K562 (cell line): Measurements from ENCODE around the gene NRROS. TPM values are rescaled to one million over a fixed set of nuclear protein-coding genes. Genes with fewer than 3 reads are reported as not detected.

Experiments used
- CBX3 ChIP-seq, 2 experiments: IDR thresholded peaks; 1 replicate in 1 of 2; 2 replicates in 1 of 2; pipeline ENCODE4 v1.6.1; 2012; ENCODE audit warnings: inconsistent platforms in 2 of 2, low read length in 2 of 2, borderline replicate concordance in 1 of 2, control low read depth in 1 of 2
- CTBP1 ChIP-seq: fragments of 450-650 bp; IDR thresholded peaks from 2 replicates; pipeline ENCODE4 v1.6.1; 2016; ENCODE audit warnings: borderline replicate concordance
- DACH1 ChIP-seq: fragments of 450-650 bp; IDR thresholded peaks from 2 replicates; pipeline ENCODE4 v1.6.1; 2018; ENCODE audit not compliant: partially characterized antibody
- EP300 ChIP-seq: IDR thresholded peaks from 2 replicates; pipeline ENCODE4 v1.6.1; 2012; ENCODE audit warnings: low read length, improper control_type of control experiment
- HNRNPK ChIP-seq: fragments of 200-400 bp; formaldehyde crosslinking; IDR thresholded peaks from one replicate; pipeline ENCODE4 v1.6.1; 2018; ENCODE audit warnings: mild to moderate bottlenecking, low read depth, low read length; ENCODE audit not compliant: poor library complexity, severe bottlenecking
- JUNB ChIP-seq: fragments of 450-650 bp; formaldehyde crosslinking; conservative IDR thresholded peaks from 2 replicates; pipeline ENCODE4 v1.4.0; 2020; ENCODE audit warnings: mild to moderate bottlenecking
- MEF2A ChIP-seq: IDR thresholded peaks from 2 replicates; pipeline ENCODE4 v1.6.1; 2011; ENCODE audit warnings: low read depth, mild to moderate bottlenecking, low read length, moderate library complexity; ENCODE audit not compliant: control insufficient read depth
- MYNN ChIP-seq, 2 experiments: sonication (generic); formaldehyde crosslinking in 1 of 2; IDR thresholded peaks; 2 replicates each; pipeline versions ENCODE4 v1.5.0 to v1.6.1; 2016 to 2020; ENCODE audit warnings: antibody characterized with exemption in 1 of 2, missing genetic modification reagents in 1 of 2
- PHB2 ChIP-seq: fragments of 450-650 bp; IDR thresholded peaks from 2 replicates; pipeline ENCODE4 v1.6.1; 2017; ENCODE audit warnings: low read depth
- PRDM10 ChIP-seq: fragments of 450-650 bp; IDR thresholded peaks from 2 replicates; pipeline ENCODE4 v1.6.1; 2018; ENCODE audit not compliant: partially characterized antibody
- PURB ChIP-seq: sonication (generic); formaldehyde crosslinking; IDR thresholded peaks from 2 replicates; pipeline ENCODE4 v1.9.0; 2021; ENCODE audit warnings: low read depth, mild to moderate bottlenecking, missing genetic modification reagents
- RBM25 ChIP-seq: fragments of 200-400 bp; formaldehyde crosslinking; IDR thresholded peaks from 2 replicates; pipeline ENCODE4 v1.6.1; 2018; ENCODE audit warnings: low read length, low read depth, moderate library complexity; ENCODE audit not compliant: severe bottlenecking
- RHOXF2B ChIP-seq: fragments of 250-450 bp; sonication (Bioruptor Pico); conservative IDR thresholded peaks from 2 replicates; pipeline ENCODE4 v1.5.1; 2021
- RUNX1 ChIP-seq: sonication (generic); IDR thresholded peaks from 2 replicates; pipeline ENCODE4 v1.6.1; 2016; ENCODE audit warnings: antibody characterized with exemption, low read depth
- SIRT6 ChIP-seq: IDR thresholded peaks from one replicate; pipeline ENCODE4 v1.6.1; 2012; ENCODE audit warnings: low read depth, mild to moderate bottlenecking, control low read depth, inconsistent platforms, low read length, moderate library complexity
- SIX5 ChIP-seq, 2 experiments: IDR thresholded peaks; 2 replicates each; pipeline ENCODE4 v1.6.1; 2011; ENCODE audit warnings: low read length in 2 of 2, borderline replicate concordance in 1 of 2, low read depth in 1 of 2, mild to moderate bottlenecking in 1 of 2, moderate library complexity in 1 of 2; ENCODE audit not compliant: insufficient read depth in 1 of 2
- TCFL5 ChIP-seq: fragments of 250-450 bp; sonication (Bioruptor Pico); conservative IDR thresholded peaks from 2 replicates; pipeline ENCODE4 v1.6.1; 2021; ENCODE audit warnings: mild to moderate bottlenecking, moderate library complexity, matching md5 sums
- ZBTB49 ChIP-seq: sonication (generic); formaldehyde crosslinking; IDR thresholded peaks from 2 replicates; pipeline ENCODE4 v1.8.0; 2022; ENCODE audit warnings: missing genetic modification reagents, mild to moderate bottlenecking, borderline replicate concordance
- ZNF586 ChIP-seq: fragments of 450-650 bp; formaldehyde crosslinking; conservative IDR thresholded peaks from 2 replicates; pipeline ENCODE4 v1.4.0; 2020; ENCODE audit warnings: mild to moderate bottlenecking, moderate library complexity
- ZNF740 ChIP-seq, 3 experiments: fragments of 200-800 bp in 1 of 3; sonication (Bioruptor generic) in 1 of 3; sonication (generic) in 1 of 3; formaldehyde crosslinking in 1 of 3; IDR thresholded peaks; 2 replicates each; pipeline versions ENCODE4 v1.6.1 to v1.8.0; 2016 to 2022; ENCODE audit warnings: mild to moderate bottlenecking in 2 of 3, missing compliant biosample characterization in 2 of 3, missing genetic modification characterization in 2 of 3, missing genetic modification reagents in 1 of 3
- polyA plus RNA-seq, 8 experiments: library from polyadenylated mRNA; depleted of rRNA in 4 of 8; stranded (reverse) in 5 of 8; unstranded in 3 of 8; fragments of >200 nt; fragmentation: Nextera tagmentation in 2 of 8; fragmentation: Illumina TruSeq in 1 of 8; extraction: Ambion mirVana in 2 of 8; extraction: Trizol in 1 of 8; gene quantifications; 2 replicates each; pipeline versions ENCODE4 v1.2.1 to v1.2.3, GENCODE V29; 2011 to 2014; ENCODE audit warnings: inconsistent platforms in 1 of 8, missing spikeins in 1 of 8
- total RNA-seq, 7 experiments: library from RNA; depleted of rRNA in 6 of 7; stranded (reverse); fragments of >200 nt in 6 of 7; fragmentation: Illumina TruSeq in 2 of 7; extraction: Trizol in 2 of 7; gene quantifications; 2 replicates each; pipeline versions ENCODE4 v1.2.1 to v1.2.3, GENCODE V29; 2011 to 2021; ENCODE audit warnings: low replicate concordance in 1 of 7

The NRROS gene
- total and polyA plus RNA-seq, 9 of the 15 experiments (the other 6 are each of a cell fraction or from before 2014, with no cell fraction given): 0.34 to 13.8 (median 3.8) TPM

- TF ChIP-seq RUNX1 (no peak), ZNF586 (CRISPR knock-in tag) (no peak), ZBTB49 (no peak), PHB2 (no peak), MEF2A (no peak), SIRT6 (no peak), SIX5 (IDR thresholded peaks at IDR 0.05; ENCODE audit: borderline replicate concordance in 1 of 2, insufficient read depth in 1 of 2, low read depth in 1 of 2, low read length in 2 of 2) (no peak), EP300 (0 out of 2 replicates have a peak, but pooled peaks have one; percentile 8), JUNB (CRISPR knock-in tag) (no peak), CBX3 (IDR thresholded peaks at IDR 0.05; ENCODE audit: borderline replicate concordance in 1 of 2, low read length in 2 of 2) (no peak), RHOXF2B (CRISPR knock-in tag) (no peak), PRDM10 (no peak), MYNN (IDR thresholded peaks at IDR 0.05) (peak; percentile 78; the same call in 1 of the 2 replicates), MYNN (CRISPR knock-in tag; IDR thresholded peaks at IDR 0.05) (no peak), HNRNPK (no peak), TCFL5 (CRISPR knock-in tag) (no peak), RBM25 (no peak), PURB (CRISPR knock-in tag) (no peak), ZNF740 (CRISPR knock-in tag; IDR thresholded peaks at IDR 0.05) (0 out of 2 replicates have a peak, but pooled peaks have one; percentile 37), ZNF740 (tag; IDR thresholded peaks at IDR 0.05) (0 out of 4 replicates have a peak, but pooled peaks of 1 of the 2 experiments have one; percentile 33), CTBP1 (0 out of 2 replicates have a peak, but pooled peaks have one; percentile 13), DACH1 (no peak)
Measured at GRCh38 chr3:196609343-196609775, 30.1 kb upstream of the NRROS start (continued).
